Measurements from ENCODE around the gene HTR3E.

- TF ChIP-seq POLR2A (IDR thresholded peaks at IDR 0.05): no peak
- TF ChIP-seq CTCF (IDR thresholded peaks at IDR 0.05): no peak
Observed at GRCh38 chr3:184062637-184063036, 34.2 kb upstream of the HTR3E start.
